ENCODE measurements around the gene ADM2. TPM values are rescaled to one million over a fixed set of nuclear protein-coding genes. Genes with fewer than 3 reads are reported as not detected.
A peak's percentile ranks its signal among the peaks of the same experiment; 100 is the strongest.

ADM2 gene
- total RNA-seq, 1 donor from 2014 or later: under 0.01 TPM

GRCh38 chr22:50445071-50445879 lies 36.1 kb upstream of the ADM2 start:
- Histone ChIP-seq H3K36me3 (ENCODE audit: control insufficient read depth in 3 of 3, insufficient read depth in 3 of 3, low read length in 3 of 3) (peaks cover 39 to 46% (median 40%) of the 10 kb centered on the region in 3 donors), H3K4me3 (ENCODE audit: low read length in 3 of 3) (no peak overlapping the region), H3K27me3 (ENCODE audit: control insufficient read depth in 3 of 3, insufficient read depth in 3 of 3, low read length in 3 of 3) (no peaks in the 10 kb centered on the region), H3K4me1 (ENCODE audit: control insufficient read depth in 3 of 3, insufficient read depth in 3 of 3, low read length in 3 of 3) (no peaks in the 10 kb centered on the region), H3K27ac (ENCODE audit: low read depth, low read length) (no peak overlapping the region), H3K9ac (ENCODE audit: low read depth in 1 of 3, low read length in 3 of 3) (no peak overlapping the region), H3K9me3 (ENCODE audit: control insufficient read depth in 3 of 3, low read length in 3 of 3) (no peaks in the 10 kb centered on the region)

- Histone ChIP-seq H3K4me1 (ENCODE audit: control insufficient read depth in 3 of 3, insufficient read depth in 3 of 3, low read length in 3 of 3) (no peaks in the 10 kb centered on the region), H3K27me3 (ENCODE audit: control insufficient read depth in 3 of 3, insufficient read depth in 3 of 3, low read length in 3 of 3) (no peaks in the 10 kb centered on the region), H3K36me3 (ENCODE audit: control insufficient read depth in 3 of 3, insufficient read depth in 3 of 3, low read length in 3 of 3) (peaks cover 35 to 39% (median 36%) of the 10 kb centered on the region in 3 donors), H3K9ac (ENCODE audit: low read depth in 1 of 3, low read length in 3 of 3) (peak overlapping the region in 1 of 3 donors; percentile 25), H3K9me3 (ENCODE audit: control insufficient read depth in 3 of 3, low read length in 3 of 3) (no peaks in the 10 kb centered on the region), H3K4me3 (ENCODE audit: low read length in 3 of 3) (no peak overlapping the region), H3K27ac (ENCODE audit: low read depth, low read length) (no peak overlapping the region)
Measured at GRCh38 chr22:50445880-50446707, 35.2 kb upstream of the ADM2 start.

DNA sequence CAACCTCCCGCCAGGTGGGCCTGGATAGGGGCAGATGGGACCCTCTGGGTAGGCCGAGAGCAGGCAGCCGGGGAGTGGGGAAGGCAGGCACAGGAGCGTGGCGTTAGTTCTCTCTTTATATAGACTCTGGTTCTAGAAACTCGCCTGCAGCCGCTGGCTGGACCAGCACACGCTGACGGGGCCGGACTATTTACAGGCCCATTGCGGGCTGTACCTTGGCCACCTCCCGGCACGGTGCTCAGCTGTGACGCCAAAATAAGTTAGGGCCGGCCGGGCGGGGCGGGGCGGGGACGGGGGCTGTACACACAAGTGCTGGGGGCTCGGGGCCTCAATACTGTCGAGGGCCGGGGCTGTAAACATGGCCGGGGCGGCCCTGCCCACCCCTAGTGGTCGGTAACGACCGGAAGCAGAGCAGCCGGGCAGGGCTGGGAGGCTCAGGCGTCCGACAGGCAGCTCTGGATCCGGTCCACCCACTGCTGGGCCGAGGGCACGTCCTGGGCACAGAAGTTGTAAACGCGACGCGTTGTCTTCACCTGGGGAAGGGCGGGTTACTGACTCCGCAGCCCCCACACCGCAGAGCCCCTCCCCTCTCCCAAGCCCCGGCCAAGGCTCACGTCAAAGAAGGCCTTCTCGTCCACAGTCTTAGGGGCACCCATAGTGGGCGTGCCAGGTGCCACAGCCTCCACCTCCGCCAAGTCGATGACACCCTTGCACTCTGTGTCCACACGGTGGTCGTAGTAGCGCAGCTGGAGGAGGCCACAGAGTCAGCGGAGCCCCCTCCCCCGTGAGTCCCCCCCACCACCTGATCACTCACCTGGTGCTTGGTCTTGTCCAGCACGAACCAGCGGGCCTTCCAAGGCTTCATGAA lies 34.4 kb upstream of the ADM2 start:
- H3K27ac ChIP-seq (ENCODE audit: low read depth, low read length): no peak overlapping the region
- peaks cover 32% of the 10 kb centered on the region in 3 donors for H3K36me3 ChIP-seq (ENCODE audit: control insufficient read depth in 3 of 3, insufficient read depth in 3 of 3, low read length in 3 of 3)
- H3K9ac ChIP-seq (ENCODE audit: low read depth in 1 of 3, low read length in 3 of 3): no peak overlapping the region
- no peaks in the 10 kb centered on the region for H3K27me3 ChIP-seq (ENCODE audit: control insufficient read depth in 3 of 3, insufficient read depth in 3 of 3, low read length in 3 of 3)
- H3K4me3 ChIP-seq (ENCODE audit: low read length in 3 of 3): no peak overlapping the region
- no peaks in the 10 kb centered on the region for H3K4me1 ChIP-seq (ENCODE audit: control insufficient read depth in 3 of 3, insufficient read depth in 3 of 3, low read length in 3 of 3)
- H3K9me3 ChIP-seq (ENCODE audit: control insufficient read depth in 3 of 3, low read length in 3 of 3): no peaks in the 10 kb centered on the region

DNA sequence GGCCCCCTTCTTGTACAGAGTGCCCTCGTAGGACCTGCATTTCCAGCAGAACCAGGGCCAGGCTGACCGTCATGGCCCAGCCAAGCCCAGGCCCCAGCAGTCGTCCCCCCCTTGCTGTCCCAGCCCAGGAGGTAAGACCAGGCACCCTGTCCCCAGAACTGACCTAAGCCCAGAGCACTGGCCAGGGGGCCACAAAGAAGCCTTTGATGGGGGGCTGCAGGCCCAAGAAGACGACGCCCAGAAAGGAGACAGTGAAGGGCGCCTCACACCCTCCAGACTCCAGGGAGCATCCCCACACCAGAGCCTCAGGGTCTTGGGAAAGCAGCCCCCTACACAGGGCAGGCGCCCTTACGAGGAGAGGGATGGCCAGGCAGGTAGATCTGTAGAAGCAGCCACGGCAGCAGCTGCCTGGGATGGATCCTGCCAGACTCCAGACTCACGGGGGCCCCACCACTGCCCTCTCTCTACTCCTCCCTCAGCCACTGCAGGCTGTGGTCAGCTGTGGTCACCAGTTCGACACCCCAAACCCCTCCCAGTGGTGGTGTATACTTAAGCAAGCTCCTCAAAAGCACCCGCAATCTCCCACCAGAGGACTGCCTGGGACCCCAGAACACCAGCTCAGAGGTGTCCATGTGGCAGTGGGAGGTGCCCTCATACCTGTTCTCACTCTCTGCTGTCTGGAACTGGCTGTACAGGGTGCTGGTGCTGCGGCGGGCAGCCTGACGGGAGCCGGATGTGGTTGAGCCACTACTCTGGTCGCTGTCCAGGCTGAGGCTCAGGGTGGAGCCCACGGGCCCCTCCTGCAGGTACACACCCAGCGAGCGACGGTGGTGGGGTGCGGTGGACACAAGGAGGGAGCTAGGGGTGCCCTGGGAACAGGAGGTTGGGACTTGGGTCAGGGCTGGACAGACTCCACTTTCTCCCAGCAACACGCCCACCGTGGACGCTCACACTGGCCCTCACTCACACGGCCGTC lies 33.5 kb upstream of the ADM2 start:
- H3K4me1 ChIP-seq (ENCODE audit: control insufficient read depth in 3 of 3, insufficient read depth in 3 of 3, low read length in 3 of 3): no peaks in the 10 kb centered on the region
- peaks cover 32 to 33% (median 32%) of the 10 kb centered on the region in 3 donors for H3K36me3 ChIP-seq (ENCODE audit: control insufficient read depth in 3 of 3, insufficient read depth in 3 of 3, low read length in 3 of 3)
- H3K27ac ChIP-seq (ENCODE audit: low read depth, low read length): no peak overlapping the region

DNA sequence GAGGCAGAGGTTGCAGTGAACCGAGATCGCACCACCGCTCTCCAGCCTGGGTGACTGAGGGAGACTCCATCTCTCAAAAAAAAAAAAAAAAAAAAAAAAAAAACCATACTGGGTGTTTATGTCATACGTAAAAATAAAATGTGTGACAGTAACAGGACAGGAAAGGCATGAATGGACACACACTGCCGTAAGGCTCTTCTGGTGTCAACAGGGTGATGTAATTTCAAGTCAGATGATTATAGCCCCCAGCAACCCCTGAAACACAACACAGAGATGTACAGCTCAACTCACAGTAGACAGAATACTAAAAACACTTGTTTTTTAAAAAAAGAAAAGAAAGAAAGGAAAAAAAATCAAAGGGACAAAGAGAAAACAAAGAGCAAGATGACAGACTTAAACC lies 28.7 kb upstream of the ADM2 start:
- Histone ChIP-seq H3K9ac (ENCODE audit: low read depth in 1 of 3, low read length in 3 of 3) (no peak overlapping the region), H3K27me3 (ENCODE audit: control insufficient read depth in 3 of 3, insufficient read depth in 3 of 3, low read length in 3 of 3) (no peaks in the 10 kb centered on the region), H3K9me3 (ENCODE audit: control insufficient read depth in 3 of 3, low read length in 3 of 3) (no peaks in the 10 kb centered on the region), H3K36me3 (ENCODE audit: control insufficient read depth in 3 of 3, insufficient read depth in 3 of 3, low read length in 3 of 3) (peaks cover 51 to 54% (median 52%) of the 10 kb centered on the region in 3 donors), H3K4me1 (ENCODE audit: control insufficient read depth in 3 of 3, insufficient read depth in 3 of 3, low read length in 3 of 3) (no peaks in the 10 kb centered on the region), H3K4me3 (ENCODE audit: low read length in 3 of 3) (no peak overlapping the region), H3K27ac (ENCODE audit: low read depth, low read length) (no peak overlapping the region)

More for the DNA sequence above, 33.5 kb upstream of the ADM2 start:
- no peaks in the 10 kb centered on the region for H3K9me3 ChIP-seq (ENCODE audit: control insufficient read depth in 3 of 3, low read length in 3 of 3)
- no peak overlapping the region for H3K4me3 ChIP-seq (ENCODE audit: low read length in 3 of 3)
- H3K27me3 ChIP-seq (ENCODE audit: control insufficient read depth in 3 of 3, insufficient read depth in 3 of 3, low read length in 3 of 3): no peaks in the 10 kb centered on the region
- H3K9ac ChIP-seq (ENCODE audit: low read depth in 1 of 3, low read length in 3 of 3): peak overlapping the region in 1 of 3 donors; percentile 20

DNA sequence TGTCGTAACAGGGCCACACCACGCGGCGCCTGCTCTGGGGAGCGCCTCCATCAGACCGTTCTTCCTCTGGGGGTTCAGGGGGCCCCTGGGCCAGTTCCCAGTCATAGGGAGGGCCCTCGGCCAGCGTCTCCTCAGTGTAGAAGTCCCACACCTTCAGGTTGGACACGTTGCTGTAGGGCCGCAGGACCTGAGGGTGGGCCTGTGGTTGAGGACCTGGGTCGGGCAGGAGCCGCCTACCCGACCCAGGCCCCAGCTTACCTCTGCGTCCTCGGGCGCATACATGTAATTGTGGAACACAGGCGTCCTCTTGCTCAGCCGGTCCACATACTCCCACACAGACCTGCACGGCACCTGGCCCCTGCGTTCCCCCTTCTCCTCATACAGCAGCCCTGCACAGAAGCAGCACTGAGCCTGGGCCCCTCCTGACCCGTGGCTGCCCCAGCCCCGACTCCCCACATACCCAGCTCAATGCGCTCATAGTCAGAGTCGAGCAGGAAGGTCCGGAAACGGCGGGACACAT lies 26.7 kb upstream of the ADM2 start:
- Histone ChIP-seq H3K4me1 (ENCODE audit: control insufficient read depth in 3 of 3, insufficient read depth in 3 of 3, low read length in 3 of 3) (no peaks in the 10 kb centered on the region), H3K27me3 (ENCODE audit: control insufficient read depth in 3 of 3, insufficient read depth in 3 of 3, low read length in 3 of 3) (no peaks in the 10 kb centered on the region), H3K9me3 (ENCODE audit: control insufficient read depth in 3 of 3, low read length in 3 of 3) (no peaks in the 10 kb centered on the region), H3K27ac (ENCODE audit: low read depth, low read length) (no peak overlapping the region), H3K9ac (ENCODE audit: low read depth in 1 of 3, low read length in 3 of 3) (no peak overlapping the region), H3K4me3 (ENCODE audit: low read length in 3 of 3) (no peak overlapping the region), H3K36me3 (ENCODE audit: control insufficient read depth in 3 of 3, insufficient read depth in 3 of 3, low read length in 3 of 3) (peaks cover 54 to 60% (median 56%) of the 10 kb centered on the region in 3 donors)

GRCh38 chr22:50455201-50455600 lies 26.1 kb upstream of the ADM2 start:
- Histone ChIP-seq H3K27me3 (ENCODE audit: control insufficient read depth in 3 of 3, insufficient read depth in 3 of 3, low read length in 3 of 3) (no peaks in the 10 kb centered on the region), H3K27ac (ENCODE audit: low read depth, low read length) (no peak overlapping the region), H3K36me3 (ENCODE audit: control insufficient read depth in 3 of 3, insufficient read depth in 3 of 3, low read length in 3 of 3) (peaks cover 54 to 62% (median 57%) of the 10 kb centered on the region in 3 donors)

DNA sequence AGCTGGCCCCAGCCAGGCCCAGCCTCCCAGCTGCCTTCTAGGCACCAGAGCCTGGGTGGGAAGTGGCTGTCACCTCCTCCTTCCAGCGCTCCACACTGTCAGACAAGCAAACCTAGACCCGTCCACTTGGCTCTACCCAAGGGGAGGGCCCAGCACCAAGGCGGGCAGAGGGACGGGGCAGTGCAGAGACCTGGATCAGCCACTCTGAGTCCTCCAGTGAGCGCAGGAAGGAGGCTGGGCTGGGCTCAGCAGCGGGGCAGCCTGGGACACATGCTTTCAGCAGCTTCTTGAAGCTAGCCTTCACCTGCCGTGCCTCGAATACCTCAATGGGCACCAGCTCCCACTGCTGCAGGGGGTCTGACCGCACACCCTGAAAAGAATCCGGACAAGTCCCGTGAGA lies 25.3 kb upstream of the ADM2 start:
- Histone ChIP-seq H3K36me3 (ENCODE audit: control insufficient read depth in 3 of 3, insufficient read depth in 3 of 3, low read length in 3 of 3) (peaks cover 59 to 67% (median 65%) of the 10 kb centered on the region in 3 donors), H3K27me3 (ENCODE audit: control insufficient read depth in 3 of 3, insufficient read depth in 3 of 3, low read length in 3 of 3) (no peaks in the 10 kb centered on the region), H3K4me1 (ENCODE audit: control insufficient read depth in 3 of 3, insufficient read depth in 3 of 3, low read length in 3 of 3) (no peaks in the 10 kb centered on the region), H3K4me3 (ENCODE audit: low read length in 3 of 3) (no peak overlapping the region), H3K9ac (ENCODE audit: low read depth in 1 of 3, low read length in 3 of 3) (no peak overlapping the region), H3K27ac (ENCODE audit: low read depth, low read length) (no peak overlapping the region), H3K9me3 (ENCODE audit: control insufficient read depth in 3 of 3, low read length in 3 of 3) (no peaks in the 10 kb centered on the region)

More at GRCh38 chr22:50455201-50455600, 26.1 kb upstream of the ADM2 start:
- Histone ChIP-seq H3K4me1 (ENCODE audit: control insufficient read depth in 3 of 3, insufficient read depth in 3 of 3, low read length in 3 of 3) (no peaks in the 10 kb centered on the region), H3K4me3 (ENCODE audit: low read length in 3 of 3) (no peak overlapping the region), H3K9ac (ENCODE audit: low read depth in 1 of 3, low read length in 3 of 3) (no peak overlapping the region), H3K9me3 (ENCODE audit: control insufficient read depth in 3 of 3, low read length in 3 of 3) (no peaks in the 10 kb centered on the region)
